OCI-LY1 (cell line): ENCODE data around the gene AMPD1.

Experiments used
- H2AFZ ChIP-seq: fragments of 200-600 bp; sonication (generic), shearing (Covaris generic); 2 replicates; pipeline ENCODE4 v1.6.0; 2014; ENCODE audit warnings: antibody characterized with exemption, mild to moderate bottlenecking, low read length
- H3F3A ChIP-seq: fragments of 200-600 bp; sonication (generic), shearing (Covaris generic); 2 replicates; pipeline ENCODE4 v1.6.0; 2014; ENCODE audit warnings: mild to moderate bottlenecking, antibody characterized with exemption, low read length, moderate library complexity; ENCODE audit not compliant: insufficient read depth
- H3K27ac ChIP-seq: fragments of 200-600 bp; sonication (generic); 2 replicates; pipeline ENCODE4 v1.5.1; 2014; ENCODE audit warnings: low read length, mixed run types, mild to moderate bottlenecking, low read depth; ENCODE audit not compliant: poor library complexity, severe bottlenecking
- H3K27me3 ChIP-seq: fragments of 200-600 bp; sonication (generic); 2 replicates; pipeline ENCODE4 v1.6.0; 2014; ENCODE audit warnings: antibody characterized with exemption, mild to moderate bottlenecking, low read length, moderate library complexity; ENCODE audit not compliant: insufficient read depth
- H3K36me3 ChIP-seq: fragments of 200-600 bp; sonication (generic); 2 replicates; pipeline ENCODE4 v1.6.1; 2014; ENCODE audit warnings: mild to moderate bottlenecking, antibody characterized with exemption, low read length, moderate library complexity, mixed read lengths; ENCODE audit not compliant: insufficient read depth
- H3K4me1 ChIP-seq: fragments of 200-600 bp; sonication (generic); 2 replicates; pipeline ENCODE4 v1.5.1; 2014; ENCODE audit warnings: mild to moderate bottlenecking, low read length, moderate library complexity; ENCODE audit not compliant: insufficient read depth, severe bottlenecking
- H3K4me2 ChIP-seq: fragments of 200-600 bp; sonication (generic), shearing (Covaris generic); 2 replicates; pipeline ENCODE4 v1.6.1; 2014; ENCODE audit warnings: low read length
- H3K4me3 ChIP-seq: fragments of 200-600 bp; sonication (generic); 2 replicates; pipeline ENCODE4 v1.5.1; 2014; ENCODE audit warnings: low read length, low read depth, mild to moderate bottlenecking, mixed read lengths; ENCODE audit not compliant: poor library complexity, severe bottlenecking
- H3K79me2 ChIP-seq: fragments of 200-600 bp; shearing (Covaris generic); 2 replicates; pipeline ENCODE4 v1.6.1; 2016; ENCODE audit warnings: mixed run types, low read length, mixed read lengths; ENCODE audit not compliant: insufficient read depth
- H3K9ac ChIP-seq: fragments of 200-600 bp; sonication (generic), shearing (Covaris generic); 2 replicates; pipeline ENCODE4 v1.6.1; 2014; ENCODE audit warnings: mild to moderate bottlenecking, low read length, mixed read lengths
- H3K9me2 ChIP-seq: fragments of 200-600 bp; sonication (generic), shearing (Covaris generic); 2 replicates; pipeline ENCODE4 v1.6.1; 2014; ENCODE audit warnings: low read depth, mild to moderate bottlenecking, low read length, mixed read lengths
- H3K9me3 ChIP-seq: fragments of 200-600 bp; shearing (Covaris generic); 2 replicates; pipeline ENCODE4 v1.6.1; 2014; ENCODE audit warnings: low read length, mixed read lengths
- H4K20me1 ChIP-seq: fragments of 200-600 bp; sonication (generic), shearing (Covaris generic); 2 replicates; pipeline ENCODE4 v1.6.0; 2016; ENCODE audit warnings: mild to moderate bottlenecking, low read length; ENCODE audit not compliant: insufficient read depth
- EZH2 ChIP-seq: fragments of 200-600 bp; sonication (generic), shearing (Covaris generic); IDR thresholded peaks from 2 replicates; pipeline ENCODE4 v1.8.0; 2017; ENCODE audit warnings: borderline replicate concordance, mixed run types, mild to moderate bottlenecking, antibody characterized with exemption, low read length, moderate library complexity, mixed read lengths
- TF ChIP-seq, protein P1 (sequence below): fragments of 200-600 bp; sonication (generic), shearing (Covaris generic); IDR thresholded peaks from 2 replicates; pipeline ENCODE4 v1.5.1; 2017; ENCODE audit warnings: mild to moderate bottlenecking, antibody characterized with exemption, low read length, moderate library complexity, mixed read lengths

AMPD1 gene

GRCh38 chr1:114737314-114737849 is 42.0 kb upstream of the AMPD1 start:
- Histone ChIP-seq H3K4me2 (no peak overlapping the region), H3K9ac (no peak overlapping the region), H3K4me3 (no peak overlapping the region), H3K27me3 (no peaks in the 10 kb centered on the region), H3K27ac (no peak overlapping the region), H3K36me3 (peaks cover 99% of the 10 kb centered on the region), H2AFZ (no peak overlapping the region), H3K9me2 (no peaks in the 10 kb centered on the region), H3K9me3 (no peaks in the 10 kb centered on the region), H4K20me1 (no peaks in the 10 kb centered on the region), H3F3A (no peaks in the 10 kb centered on the region), H3K4me1 (no peaks in the 10 kb centered on the region), H3K79me2 (peaks cover 32% of the 10 kb centered on the region)
- TF ChIP-seq, protein P1, sequence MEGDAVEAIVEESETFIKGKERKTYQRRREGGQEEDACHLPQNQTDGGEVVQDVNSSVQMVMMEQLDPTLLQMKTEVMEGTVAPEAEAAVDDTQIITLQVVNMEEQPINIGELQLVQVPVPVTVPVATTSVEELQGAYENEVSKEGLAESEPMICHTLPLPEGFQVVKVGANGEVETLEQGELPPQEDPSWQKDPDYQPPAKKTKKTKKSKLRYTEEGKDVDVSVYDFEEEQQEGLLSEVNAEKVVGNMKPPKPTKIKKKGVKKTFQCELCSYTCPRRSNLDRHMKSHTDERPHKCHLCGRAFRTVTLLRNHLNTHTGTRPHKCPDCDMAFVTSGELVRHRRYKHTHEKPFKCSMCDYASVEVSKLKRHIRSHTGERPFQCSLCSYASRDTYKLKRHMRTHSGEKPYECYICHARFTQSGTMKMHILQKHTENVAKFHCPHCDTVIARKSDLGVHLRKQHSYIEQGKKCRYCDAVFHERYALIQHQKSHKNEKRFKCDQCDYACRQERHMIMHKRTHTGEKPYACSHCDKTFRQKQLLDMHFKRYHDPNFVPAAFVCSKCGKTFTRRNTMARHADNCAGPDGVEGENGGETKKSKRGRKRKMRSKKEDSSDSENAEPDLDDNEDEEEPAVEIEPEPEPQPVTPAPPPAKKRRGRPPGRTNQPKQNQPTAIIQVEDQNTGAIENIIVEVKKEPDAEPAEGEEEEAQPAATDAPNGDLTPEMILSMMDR = no peak
- no peak for TF ChIP-seq EZH2

DNA sequence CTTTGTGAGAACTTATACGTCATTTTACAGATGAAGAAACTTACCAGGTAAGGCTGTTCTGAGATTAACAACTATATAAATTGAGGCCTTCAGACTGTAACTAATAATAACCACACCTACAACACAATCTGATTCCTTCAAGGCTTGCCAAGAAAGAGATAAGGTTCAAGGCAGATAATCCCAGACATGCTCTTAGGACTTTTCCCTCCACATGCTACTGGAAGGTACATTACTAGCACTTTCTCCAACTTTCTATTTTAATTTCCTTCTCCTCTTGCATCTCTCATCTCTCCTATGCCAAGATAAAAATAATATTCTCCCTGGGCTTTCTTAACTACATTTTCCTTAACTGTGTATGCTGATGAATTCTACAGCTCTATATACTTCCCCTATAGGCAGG is 40.1 kb upstream of the AMPD1 start:
- Histone ChIP-seq H3K9me2 (no peaks in the 10 kb centered on the region), H2AFZ (no peak overlapping the region), H3K79me2 (peaks cover 13% of the 10 kb centered on the region), H3F3A (no peaks in the 10 kb centered on the region), H3K27ac (no peak overlapping the region), H3K36me3 (peaks cover 99% of the 10 kb centered on the region), H3K9ac (no peak overlapping the region), H3K27me3 (no peaks in the 10 kb centered on the region), H3K4me1 (no peaks in the 10 kb centered on the region), H3K4me3 (no peak overlapping the region), H3K4me2 (no peak overlapping the region), H3K9me3 (no peaks in the 10 kb centered on the region), H4K20me1 (no peaks in the 10 kb centered on the region)
- TF ChIP-seq, protein P1 = no peak
- TF ChIP-seq EZH2 = no peak

DNA sequence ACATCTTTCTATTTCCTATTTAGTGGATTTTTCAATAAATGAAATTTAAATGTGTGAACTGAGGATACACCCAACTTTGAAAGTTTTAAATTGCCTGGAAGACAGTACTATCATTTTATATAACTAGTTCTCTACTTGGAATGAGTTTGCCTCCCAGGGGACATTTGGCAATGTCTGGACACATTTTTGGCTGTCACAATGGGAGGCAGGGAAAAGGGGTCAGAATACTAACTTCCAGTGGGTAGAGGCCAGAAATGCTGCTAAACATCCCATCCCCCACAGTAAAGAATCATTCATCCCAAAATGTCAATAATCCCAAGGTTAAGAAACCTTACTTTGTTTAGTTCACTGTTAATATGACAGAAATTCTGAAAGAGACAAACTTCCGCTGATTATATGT is 34.4 kb upstream of the AMPD1 start:
- no peak overlapping the region for H2AFZ ChIP-seq
- no peak overlapping the region for H3K4me2 ChIP-seq
- H3K79me2 ChIP-seq = no peaks in the 10 kb centered on the region
- no peak overlapping the region for H3K9ac ChIP-seq
- no peak for TF ChIP-seq EZH2
- TF ChIP-seq, protein P1 = no peak
- no peaks in the 10 kb centered on the region for H3K27me3 ChIP-seq
- no peaks in the 10 kb centered on the region for H4K20me1 ChIP-seq
- H3K4me3 ChIP-seq = no peak overlapping the region
- H3K27ac ChIP-seq = no peak overlapping the region
- H3K36me3 ChIP-seq = peaks cover 100% of the 10 kb centered on the region
- no peaks in the 10 kb centered on the region for H3F3A ChIP-seq
- no peaks in the 10 kb centered on the region for H3K4me1 ChIP-seq
- no peaks in the 10 kb centered on the region for H3K9me3 ChIP-seq
- no peaks in the 10 kb centered on the region for H3K9me2 ChIP-seq
